ENCODE measurements around the gene ZC3H18.

The ZC3H18 gene

GRCh38 chr16:88552815-88553214 is 17.4 kb upstream of the ZC3H18 start:
- FAIRE-seq = no peak

DNA sequence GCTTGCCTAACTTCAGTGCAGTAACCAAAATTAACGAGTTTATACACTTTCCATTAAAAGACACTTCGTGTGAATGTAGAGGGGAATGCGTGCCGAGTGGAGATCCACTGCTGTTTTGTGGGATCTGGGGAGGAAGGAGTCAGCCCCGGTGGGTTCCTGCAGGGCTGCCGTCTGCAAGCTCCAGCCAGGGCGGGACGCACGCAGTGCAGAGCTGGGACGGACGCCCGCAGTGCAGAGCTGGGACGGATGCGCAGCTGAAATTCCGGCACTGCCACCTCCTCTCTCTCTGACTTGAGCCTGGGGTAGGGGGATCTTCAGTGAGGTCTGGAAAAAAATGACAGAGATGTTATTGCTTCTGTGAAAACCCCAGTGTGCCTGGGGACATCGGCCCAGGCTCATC is 16.5 kb upstream of the ZC3H18 start:
- no peak for FAIRE-seq

DNA sequence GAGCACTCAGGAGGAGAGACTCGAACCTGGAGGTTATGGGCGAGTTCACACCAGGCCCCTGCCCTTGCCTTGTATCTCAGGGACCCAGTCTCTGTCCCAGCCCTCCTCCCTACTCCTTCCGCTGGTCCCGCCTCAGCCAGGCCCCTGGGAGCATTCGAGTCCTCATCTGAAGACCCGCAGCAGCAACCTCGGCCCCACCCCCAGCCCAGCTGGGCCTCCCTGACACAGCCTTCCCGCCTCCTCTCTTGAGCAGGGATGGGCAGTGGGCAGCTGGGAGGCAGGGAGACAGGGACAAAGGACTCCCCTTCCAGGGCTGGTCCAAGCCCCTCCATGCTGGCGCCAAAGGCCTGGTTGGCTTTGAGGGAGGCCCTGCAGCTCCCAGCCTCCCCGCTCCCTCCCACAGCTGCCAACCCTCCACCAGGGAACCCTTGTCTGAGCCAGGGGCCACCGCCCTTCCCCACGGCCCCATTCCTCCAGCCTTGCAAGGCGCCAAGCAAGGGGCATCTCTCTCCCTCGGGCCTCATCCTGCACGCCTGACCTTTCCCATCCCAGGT is 15.4 kb upstream of the ZC3H18 start:
- FAIRE-seq = no peak

DNA sequence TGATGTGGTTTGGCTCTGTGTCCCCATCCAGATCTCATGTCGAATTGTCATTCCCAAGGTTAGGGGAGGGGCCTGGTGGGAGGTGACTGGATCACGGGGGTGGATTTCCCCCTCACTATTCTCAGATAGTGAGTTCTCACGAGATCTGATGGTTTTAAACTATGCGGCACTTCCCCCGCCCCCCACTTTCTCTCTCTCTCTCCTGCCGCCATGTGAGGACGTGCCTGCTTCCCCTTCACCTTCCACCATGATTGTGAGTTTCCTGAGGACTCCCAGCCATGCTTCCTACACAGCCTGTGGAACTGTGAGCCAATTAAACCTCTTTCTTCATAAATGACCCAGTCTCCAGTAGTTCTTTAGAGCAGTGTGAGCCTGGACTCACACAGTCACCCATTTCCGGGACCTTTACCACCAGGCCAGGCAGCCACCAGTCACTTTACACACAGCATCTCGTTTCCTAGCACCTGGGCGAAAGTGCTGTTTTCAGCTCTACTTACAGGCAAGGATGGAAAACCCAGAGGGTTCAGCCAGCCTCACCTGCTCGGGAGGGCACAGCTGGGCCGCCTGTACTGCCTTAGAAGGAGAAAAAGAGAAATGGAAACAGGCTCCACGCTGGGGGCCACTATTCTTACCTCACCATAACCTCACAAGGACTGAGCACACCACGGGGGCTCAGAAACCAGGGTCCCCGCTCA is 13.8 kb upstream of the ZC3H18 start:
- no peak for FAIRE-seq

GRCh38 chr16:88558457-88559442 is 11.5 kb upstream of the ZC3H18 start:
- no peak for FAIRE-seq

DNA sequence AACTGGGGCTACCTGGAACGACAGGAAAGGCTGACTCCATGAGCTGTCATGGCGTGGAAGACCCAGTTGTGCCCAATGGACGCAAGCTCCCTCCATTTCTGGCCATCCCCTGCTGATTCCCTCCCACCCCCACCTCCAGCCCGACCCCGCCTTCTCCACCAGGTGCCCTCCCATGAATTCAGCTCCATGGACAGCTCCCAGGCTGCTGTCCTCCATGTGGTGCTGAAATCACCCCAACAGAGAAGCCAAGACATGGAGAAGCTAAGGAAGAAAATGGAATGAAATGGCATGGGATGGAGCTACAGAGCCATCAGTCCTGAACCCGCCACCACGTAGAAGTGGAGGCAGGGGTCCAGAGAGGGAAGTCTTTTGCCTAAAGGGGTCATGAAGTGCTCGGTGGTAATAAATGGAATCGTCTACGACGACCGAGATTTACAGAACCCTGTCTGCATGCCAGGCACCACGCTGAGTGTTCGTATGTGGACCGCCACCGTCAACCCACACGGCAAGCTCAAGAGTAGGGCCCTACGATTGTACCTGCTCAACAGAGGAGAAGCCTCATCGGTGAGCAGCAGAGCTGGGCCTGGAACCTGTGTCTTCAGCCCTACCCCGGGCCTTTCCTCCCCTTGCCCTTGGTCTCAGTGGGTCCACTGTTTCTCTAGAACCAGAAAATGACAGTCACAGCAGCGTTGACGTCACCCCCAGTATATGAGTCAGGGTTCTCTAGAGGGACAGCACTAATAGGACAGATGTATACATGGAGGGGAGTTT is 9.3 kb upstream of the ZC3H18 start:
- FAIRE-seq = no peak

DNA sequence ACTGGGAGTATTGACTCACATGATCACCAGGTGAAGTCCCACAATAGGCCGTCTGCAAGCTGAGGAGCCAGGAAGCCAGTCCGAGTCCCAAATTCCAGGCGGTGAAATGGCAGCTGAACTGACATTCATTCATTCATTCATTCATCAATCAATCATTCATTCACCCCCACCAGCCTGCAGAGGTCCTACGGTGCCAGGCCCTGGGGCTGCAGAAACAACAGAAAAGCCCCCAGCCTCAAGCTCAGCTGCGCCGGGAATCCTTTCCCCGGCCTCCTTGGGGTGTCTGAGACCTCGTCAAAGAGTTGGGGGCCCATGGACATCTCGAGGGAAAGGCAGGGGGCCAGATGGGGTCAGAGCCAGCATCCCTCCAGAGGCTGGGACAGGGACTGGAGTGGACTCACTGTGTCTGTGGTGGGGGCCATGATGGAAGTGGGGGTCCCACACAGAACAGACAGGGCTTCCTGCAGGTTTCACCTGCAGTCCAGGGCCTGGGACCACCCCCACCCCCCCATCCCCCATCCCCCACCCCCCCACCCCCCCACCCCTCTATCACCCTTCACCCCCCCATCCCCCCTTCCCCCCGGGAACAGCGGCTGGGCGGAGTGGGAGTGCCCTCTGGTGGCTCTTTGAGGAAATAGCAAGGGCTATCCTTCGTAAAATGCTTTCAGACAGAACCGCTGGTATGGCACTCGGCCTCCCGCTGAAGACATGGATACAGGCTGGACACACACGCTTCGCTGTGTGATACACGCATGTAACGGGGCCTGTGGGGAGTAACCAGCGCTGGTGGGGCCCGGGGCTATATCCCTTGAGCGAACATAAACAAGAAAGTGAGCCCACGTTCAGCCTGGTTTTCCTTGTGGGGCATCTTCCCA is 8.5 kb upstream of the ZC3H18 start:
- no peak for FAIRE-seq

- FAIRE-seq = no peak
Observed at GRCh38 chr16:88566158-88566557, 4.0 kb upstream of the ZC3H18 start.

GRCh38 chr16:88568710-88569613 is 1.2 kb upstream of the ZC3H18 start:
- no peak for FAIRE-seq

GRCh38 chr16:88569614-88569984 is 604 bp upstream of the ZC3H18 start:
- no peak for FAIRE-seq

- FAIRE-seq = no peak
Observed at GRCh38 chr16:88570691-88571092, 489 bp downstream of the ZC3H18 start.

GRCh38 chr16:88575251-88575650 is 5.0 kb downstream of the ZC3H18 start:
- no peak for FAIRE-seq

- no peak for FAIRE-seq
Observed at GRCh38 chr16:88576307-88576706, 6.1 kb downstream of the ZC3H18 start.

GRCh38 chr16:88577166-88577565 is 7.0 kb downstream of the ZC3H18 start:
- FAIRE-seq = no peak

- FAIRE-seq = no peak
Observed at GRCh38 chr16:88578446-88579313, 8.5 kb downstream of the ZC3H18 start.

GRCh38 chr16:88580371-88580770 is 10.2 kb downstream of the ZC3H18 start:
- no peak for FAIRE-seq

DNA sequence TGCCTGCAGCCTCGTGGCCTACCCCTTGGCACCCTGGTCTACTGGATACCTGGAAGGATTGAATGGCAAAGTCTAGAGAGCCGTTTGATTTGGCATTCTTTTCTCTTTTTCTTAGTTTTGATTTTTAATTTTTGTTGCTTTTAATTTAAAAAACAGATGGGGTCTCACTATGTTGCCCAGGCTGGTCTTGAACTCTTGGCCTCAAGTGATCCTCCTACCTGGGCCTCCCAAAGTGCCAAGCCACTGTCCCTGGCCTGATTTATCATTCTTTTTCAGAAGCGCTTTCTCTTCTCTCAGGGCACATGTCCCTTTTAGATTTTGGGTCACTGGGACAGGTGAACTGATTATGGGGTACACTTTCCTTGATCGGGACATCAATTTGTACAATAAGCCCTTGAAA is 10.8 kb downstream of the ZC3H18 start:
- no peak for FAIRE-seq

DNA sequence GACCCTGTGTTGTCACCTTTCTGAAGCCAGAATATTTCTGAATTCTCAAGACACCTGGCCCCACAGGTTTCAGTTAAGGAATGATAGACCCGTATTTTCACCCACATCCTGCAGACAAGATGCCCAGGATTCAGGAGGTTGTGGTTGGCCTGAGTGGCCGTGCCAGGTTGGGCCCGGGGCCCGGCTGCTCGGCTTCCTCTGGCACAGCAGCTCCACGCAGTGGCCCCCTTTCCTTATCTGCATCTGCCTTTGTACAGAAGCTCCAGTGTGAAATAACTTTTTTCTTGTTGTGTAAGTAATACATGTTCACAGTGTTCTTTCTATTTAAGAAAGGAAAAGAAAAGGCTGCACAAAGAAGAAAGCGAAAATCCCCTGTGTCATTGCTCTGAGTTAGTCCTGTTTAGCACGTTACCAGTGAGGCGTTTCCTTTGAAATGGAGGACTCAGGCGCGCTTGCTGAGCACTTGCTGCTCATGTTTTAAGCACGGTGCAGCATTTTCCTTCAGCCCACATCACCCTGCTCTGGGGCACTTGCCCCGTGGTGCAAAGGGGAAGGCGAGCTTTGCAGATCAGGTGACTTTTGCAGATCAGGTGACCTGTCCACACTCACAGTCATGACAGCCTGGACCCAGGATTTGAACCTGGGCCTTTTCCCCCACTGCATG is 12.8 kb downstream of the ZC3H18 start:
- FAIRE-seq = no peak

GRCh38 chr16:88584676-88585075 is 14.5 kb downstream of the ZC3H18 start:
- FAIRE-seq = no peak

Data from A204.1 (cell line).